Stimulated activated CD8-positive, alpha-beta memory T cell treated with anti-CD3 and anti-CD28 coated beads, Interleukin-4, amount 100 ng/mL, for 48 hours (primary cell): ENCODE results near the gene EWSR1.

ENCODE experiments used
- DNase-seq: peaks from one replicate; pipeline ENCODE4 v3.0.0-alpha.2; 2020

The EWSR1 gene

GRCh38 chr22:29307596-29308147, 39.6 kb downstream of the EWSR1 start:
- no peak for DNase-seq

- no peak for DNase-seq
Measured at GRCh38 chr22:29308148-29308790, 40.2 kb downstream of the EWSR1 start.

- peak; percentile 63 for DNase-seq
Measured at GRCh38 chr22:29308791-29309262, 40.8 kb downstream of the EWSR1 start.

GRCh38 chr22:29309332-29310064, 41.4 kb downstream of the EWSR1 start:
- DNase-seq, result no peak

- no peak for DNase-seq
Measured at GRCh38 chr22:29310065-29310862, 42.2 kb downstream of the EWSR1 start.

- peak; percentile 80 for DNase-seq
Measured at GRCh38 chr22:29310863-29311339, 42.8 kb downstream of the EWSR1 start.

GRCh38 chr22:29311464-29312217, 43.6 kb downstream of the EWSR1 start:
- DNase-seq, result no peak

GRCh38 chr22:29312218-29313125, 44.4 kb downstream of the EWSR1 start:
- no peak for DNase-seq

- DNase-seq, result peak; percentile 53
Measured at GRCh38 chr22:29313126-29313575, 45.1 kb downstream of the EWSR1 start.

GRCh38 chr22:29313576-29314466, 45.8 kb downstream of the EWSR1 start:
- no peak for DNase-seq

GRCh38 chr22:29314537-29315285, 46.6 kb downstream of the EWSR1 start:
- DNase-seq, result no peak

GRCh38 chr22:29315286-29316140, 47.4 kb downstream of the EWSR1 start, which contains the start of gene RASL10A:
Gene RASL10A (minus strand): TSS chr22:29315697. CDS start chr22:29315246, 451 bp downstream.
- DNase-seq, result no peak

GRCh38 chr22:29316141-29316828, 48.2 kb downstream of the EWSR1 start:
- DNase-seq, result no peak

GRCh38 chr22:29317827-29318454, 49.9 kb downstream of the EWSR1 start:
- no peak for DNase-seq

GRCh38 chr22:29319072-29319471, 51.0 kb downstream of the EWSR1 start:
- DNase-seq, result no peak

- DNase-seq, result no peak
Measured at GRCh38 chr22:29320546-29320945, 52.5 kb downstream of the EWSR1 start.

GRCh38 chr22:29323641-29324040, 55.6 kb downstream of the EWSR1 start:
- no peak for DNase-seq
